DND-41 (cell line): ENCODE results near the gene MACF1.

Source experiments
- CTCF ChIP-seq: IDR thresholded peaks from 2 replicates; pipeline ENCODE4 v1.5.1; 2012; ENCODE audit warnings: borderline replicate concordance, low read length, moderate library complexity, mild to moderate bottlenecking; ENCODE audit not compliant: poor library complexity, severe bottlenecking; ENCODE audit errors: extremely low read depth
- EZH2 ChIP-seq: IDR thresholded peaks from 3 replicates; pipeline ENCODE4 v1.6.1; 2012; ENCODE audit warnings: borderline replicate concordance, low read depth, mild to moderate bottlenecking, moderate library complexity, low read length, inconsistent platforms; ENCODE audit not compliant: severe bottlenecking

- TF ChIP-seq CTCF (no peak), EZH2 (no peak)
Measured at GRCh38 chr1:39182804-39183203, 21.7 kb upstream of the MACF1 start.
